Renal cortical epithelial cell (primary cell): Measurements from ENCODE around the gene CMTM4. TPM values are rescaled to one million over a fixed set of nuclear protein-coding genes. Genes with fewer than 3 reads are reported as not detected.
A peak's percentile ranks its signal among the peaks of the same experiment; 100 is the strongest.
"Not testable (repeated sequence)": the region's sequence is repeated elsewhere in the genome, so short reads cannot be mapped to it uniquely, and the experiment has no call there.

ENCODE experiments used
- DNase-seq: peaks from one replicate; pipeline ENCODE4 v3.0.0-alpha.2; 2011; ENCODE audit warnings: low read depth
- total RNA-seq: library from RNA; depleted of rRNA; stranded (reverse); fragments of >200 nt; gene quantifications from 2 replicates; pipeline ENCODE4 v1.2.3, GENCODE V29; 2014

Gene CMTM4
- total RNA-seq, 1 donor from 2014 or later = 112 TPM

DNA sequence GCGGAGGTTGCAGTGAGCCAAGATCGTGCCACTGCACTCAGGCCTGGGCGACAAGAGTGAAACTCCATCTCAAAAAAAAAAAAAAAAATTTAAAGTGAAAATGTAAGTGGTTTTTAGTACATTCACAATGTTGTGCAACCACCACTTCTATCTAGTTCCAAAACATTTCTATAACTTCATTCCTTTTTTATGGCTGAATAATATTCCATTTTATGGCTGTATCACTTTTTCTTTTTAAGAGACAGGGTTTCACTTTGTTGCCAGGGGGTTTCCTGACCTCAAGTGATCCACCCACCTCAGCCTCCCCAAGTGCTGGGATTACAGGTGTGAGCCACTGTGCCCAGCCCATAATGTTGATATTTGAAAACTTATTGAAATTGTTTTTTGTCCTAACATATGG, 103.7 kb downstream of the CMTM4 start:
- DNase-seq = no peak

DNA sequence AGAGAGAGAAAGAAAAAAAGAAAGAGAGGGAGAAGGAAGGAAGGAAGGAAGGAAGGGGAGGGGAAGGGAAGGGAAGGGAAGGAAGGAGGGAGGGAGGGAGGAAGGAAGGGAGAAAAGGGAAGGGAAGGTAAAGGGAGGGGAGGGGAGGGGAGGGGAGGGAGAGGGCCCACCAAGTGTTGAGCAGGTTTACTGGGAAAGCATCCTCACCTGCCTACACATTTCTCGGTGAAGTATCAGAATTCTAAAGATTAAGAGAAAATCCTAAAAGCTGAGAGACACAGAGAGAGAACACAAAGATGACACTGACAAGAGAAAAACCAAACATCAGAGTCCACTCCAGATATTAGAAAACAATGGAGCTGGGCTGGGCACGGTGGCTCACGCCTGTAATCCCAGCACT, 104.3 kb downstream of the CMTM4 start:
- no peak for DNase-seq

DNA sequence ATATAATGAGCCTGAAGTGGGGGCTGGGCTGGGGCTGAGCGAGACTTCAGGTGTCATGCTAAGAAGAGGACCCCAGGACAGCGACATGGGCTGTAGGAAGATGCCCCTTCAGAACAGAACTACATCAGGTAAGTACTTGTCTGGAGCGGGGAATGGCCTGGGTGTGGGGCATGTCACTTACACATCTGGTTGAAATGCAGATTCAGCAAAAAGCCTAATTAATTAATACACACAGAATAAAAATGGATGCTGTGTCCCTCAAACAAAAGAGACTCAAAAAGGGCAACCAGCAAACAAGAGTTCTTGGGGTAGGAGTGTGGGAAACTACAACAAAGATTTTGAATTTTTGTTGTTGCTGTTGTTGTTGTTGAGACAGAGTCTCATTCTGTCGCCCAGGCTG, 105.5 kb downstream of the CMTM4 start:
- no peak for DNase-seq

DNA sequence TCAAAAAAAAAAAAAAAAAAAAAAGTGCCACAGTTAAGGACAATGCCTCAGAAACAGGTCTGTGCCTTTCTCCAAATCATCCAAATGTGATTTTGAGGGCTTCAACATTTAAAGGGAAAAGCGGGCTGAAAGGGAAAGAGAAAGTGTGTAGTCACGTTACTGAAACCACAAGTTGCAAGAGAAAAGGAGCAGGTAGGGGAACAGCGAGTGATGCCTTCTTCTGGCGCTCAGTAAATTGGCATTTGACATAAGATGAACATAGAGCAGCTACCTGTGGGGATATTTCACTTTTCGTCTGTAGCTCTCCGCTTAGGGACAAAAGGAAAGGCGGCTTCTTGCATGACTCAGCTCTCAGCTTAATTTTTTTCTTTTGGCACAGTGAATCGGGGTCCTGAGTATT, 106.2 kb downstream of the CMTM4 start:
- no peak for DNase-seq

DNA sequence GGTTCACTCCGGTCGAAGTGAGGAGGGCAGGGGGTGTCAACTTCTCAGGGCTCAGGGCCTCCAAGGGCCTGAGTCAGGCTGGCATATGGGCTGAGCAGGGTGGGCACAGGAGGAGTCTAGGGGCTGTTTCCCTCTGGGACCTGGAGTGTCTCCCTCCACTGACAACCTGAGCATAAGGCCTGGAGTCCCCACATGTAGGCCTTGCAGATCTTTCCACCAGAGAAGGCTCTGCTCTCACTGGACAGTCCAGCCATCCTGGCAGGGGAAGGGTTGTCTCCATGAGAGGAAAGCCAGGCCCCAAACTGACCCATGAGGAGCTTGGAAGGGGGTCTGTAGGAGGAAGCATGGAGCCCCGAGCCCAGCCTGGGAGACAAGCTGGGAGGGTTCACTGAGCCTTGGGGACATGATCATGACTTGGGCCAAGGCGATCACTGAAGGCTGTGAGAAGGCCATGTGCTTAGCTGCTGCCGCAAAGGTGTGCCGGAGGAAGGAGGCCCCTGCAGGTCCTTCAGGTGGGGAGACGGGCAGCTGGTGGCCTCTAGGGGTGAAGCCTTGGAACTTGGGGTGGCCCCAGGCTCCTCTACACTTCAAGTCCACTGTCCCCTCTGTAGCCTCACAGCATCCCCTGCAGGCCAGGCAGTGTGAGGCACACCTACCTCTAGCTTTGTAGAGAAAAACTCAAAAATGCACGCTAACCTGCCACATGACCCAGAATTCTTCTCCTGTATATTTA, 107.4 kb downstream of the CMTM4 start:
- DNase-seq = peak; percentile 25

DNA sequence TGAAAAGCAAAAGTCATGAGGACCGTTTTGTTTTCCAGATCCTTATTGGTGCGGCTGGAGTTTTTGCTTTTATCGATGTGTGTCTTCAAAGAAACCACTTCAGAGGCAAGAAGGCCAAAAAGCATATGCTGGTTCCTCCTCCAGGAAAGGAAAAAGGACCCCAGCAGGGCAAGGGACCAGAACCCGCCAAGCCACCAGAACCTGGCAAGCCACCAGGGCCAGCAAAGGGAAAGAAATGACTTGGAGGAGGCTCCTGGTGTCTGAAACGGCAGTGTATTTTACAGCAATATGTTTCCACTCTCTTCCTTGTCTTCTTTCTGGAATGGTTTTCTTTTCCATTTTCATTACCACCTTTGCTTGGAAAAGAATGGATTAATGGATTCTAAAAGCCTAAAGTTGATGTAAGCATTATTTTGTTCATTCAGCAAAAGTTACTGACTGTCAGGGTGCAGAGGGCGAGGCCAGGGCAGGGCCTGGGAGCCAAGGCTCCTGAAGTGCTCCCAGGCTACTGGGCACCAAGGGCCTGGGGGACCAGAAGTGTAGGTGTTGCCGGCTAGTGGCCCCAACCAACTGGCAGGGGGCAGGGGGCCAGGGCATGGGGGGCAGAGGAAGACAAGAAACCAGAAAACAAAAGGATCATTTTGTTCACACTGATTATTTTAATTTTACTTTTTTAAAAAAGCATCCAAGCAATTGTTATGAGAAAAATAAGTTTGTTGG, 108.5 kb downstream of the CMTM4 start:
- no peak for DNase-seq

DNA sequence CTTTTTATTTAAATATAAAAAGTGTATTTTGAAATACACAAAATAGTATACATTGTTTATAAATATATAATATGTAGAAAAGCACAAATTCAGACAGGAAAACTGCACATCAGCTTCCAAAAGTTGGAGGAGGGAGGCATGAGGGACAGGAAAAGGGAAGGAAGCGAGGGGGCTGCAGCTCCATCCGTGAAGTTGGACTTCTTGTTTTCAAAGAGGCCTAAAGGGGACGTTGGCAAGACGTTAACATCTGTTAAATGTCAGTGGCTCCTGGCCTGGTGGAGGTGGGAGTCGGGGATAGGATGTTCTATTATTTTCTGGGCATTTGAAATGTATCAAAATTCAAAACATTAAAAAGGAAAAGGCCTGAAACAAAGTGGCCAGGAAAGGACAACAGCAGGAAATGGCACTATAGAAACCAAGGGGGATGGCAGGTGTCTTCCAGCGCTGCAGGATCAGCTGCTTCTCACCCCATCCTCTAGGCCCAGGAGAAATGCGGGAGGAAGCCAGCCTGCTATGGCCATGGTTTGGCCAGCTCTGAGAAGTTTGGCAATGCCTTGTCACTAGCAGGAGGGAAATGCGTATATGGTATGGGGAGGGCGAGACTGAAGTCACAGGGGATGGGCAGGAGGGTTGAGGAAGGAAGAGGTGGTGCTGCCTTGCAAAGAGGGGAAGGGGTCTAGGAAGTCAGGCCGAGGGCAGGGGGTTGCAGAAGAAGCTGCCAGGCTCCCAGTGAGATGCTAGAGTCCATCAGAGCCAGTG, 110.9 kb downstream of the CMTM4 start:
- DNase-seq = no peak

DNA sequence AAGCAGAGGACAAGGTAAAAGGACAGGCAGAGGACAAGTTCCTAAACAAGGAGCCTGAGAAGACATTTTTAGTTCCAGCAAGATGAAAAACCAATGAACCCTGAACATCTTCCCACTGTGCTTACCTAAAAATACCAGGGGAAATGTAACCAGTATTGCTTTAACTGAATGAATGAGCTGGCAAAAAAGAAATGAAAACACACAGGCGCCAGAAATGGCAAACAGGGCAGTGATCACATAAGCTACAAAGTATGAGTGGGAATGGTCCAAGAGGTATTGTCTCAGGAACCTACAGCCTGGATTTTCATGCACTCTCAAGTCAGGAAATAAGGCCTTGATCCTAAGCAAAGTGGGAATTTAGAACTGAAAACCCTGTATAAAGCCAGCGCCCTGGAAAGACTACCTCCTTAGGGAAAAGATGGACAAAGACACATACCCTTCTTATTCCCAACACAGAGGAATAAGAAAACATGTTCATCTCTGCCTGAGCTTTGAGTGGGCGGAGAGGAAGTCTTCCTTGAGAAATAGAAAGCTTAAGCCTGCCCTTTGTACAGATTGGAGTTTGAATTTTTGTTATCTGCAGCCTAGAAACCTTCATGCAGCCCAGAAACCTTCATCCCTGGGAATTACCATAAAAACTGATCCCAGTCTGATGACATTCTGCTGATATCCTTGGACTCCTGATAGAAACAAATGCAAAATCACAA, 115.1 kb downstream of the CMTM4 start:
- DNase-seq = peak; percentile 71

DNA sequence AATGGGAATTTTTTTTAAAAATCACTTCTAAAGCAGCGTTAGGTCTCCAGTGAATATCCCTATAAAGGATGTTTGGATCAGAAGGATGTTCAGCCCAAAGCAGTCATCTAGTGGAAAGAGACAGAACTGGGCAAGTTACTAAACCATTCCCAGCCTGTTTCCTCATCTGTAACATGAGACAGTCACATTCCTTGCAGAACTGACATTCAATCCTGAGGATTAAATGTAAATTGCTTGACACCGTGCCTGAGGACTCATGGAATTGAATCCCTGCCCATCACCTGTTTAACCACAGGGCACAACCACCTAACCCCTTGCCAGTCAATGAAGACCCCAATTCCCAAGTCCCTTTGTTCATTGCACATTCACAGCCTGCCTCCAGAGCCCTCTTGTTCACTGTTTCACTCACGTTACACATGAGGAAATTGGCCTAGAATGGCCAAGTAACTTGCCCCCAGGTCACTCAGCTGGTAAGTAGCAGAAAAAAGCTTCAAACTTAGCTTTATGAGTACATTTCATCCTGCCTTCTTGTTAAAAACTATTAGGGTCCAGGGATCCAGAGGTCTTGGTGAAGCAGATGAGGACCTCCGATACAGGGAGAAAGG, 115.8 kb downstream of the CMTM4 start:
- DNase-seq = peak; percentile 83

DNA sequence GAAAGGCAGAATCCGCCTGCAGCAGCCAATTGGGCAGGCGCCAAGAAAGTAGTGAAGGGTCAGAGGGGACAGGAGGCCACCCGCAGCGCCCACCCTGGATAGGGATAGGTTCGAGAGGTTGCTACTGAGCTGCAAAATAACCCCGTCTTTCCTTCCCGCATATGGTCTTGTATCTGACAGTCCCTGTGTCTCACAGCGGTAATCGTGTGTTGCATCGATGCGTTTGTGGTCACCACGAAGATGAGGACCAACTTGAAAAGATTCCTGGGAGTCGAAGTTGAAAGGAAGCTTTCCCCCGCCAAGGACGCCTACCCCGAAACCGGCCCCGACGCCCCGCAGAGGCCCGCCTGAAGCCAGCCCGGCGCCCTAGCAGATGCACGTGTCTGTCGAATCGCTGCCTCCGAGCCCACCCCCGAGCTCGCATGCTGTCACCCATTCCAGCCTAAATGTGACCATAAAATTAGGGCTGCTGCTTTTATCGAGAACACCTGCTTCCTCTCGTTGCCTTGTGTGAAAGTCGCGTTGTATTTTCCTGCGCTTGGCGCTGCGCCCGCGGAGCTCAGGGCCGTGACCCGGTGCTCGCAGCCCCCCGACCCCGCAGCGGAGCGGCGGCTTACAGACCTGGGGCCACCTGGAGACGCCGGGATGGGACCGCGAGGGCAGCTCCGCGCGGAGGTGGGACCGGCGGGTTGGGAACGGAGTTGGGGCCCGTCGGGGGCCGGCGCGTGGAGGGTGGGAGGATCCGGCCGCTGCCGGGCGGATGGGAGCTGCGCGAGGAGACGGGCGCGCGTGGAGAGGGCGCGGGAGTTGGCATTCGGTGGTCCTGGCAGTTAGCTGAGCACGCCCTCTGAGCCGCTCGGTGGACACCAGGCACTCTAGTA, 117.7 kb downstream of the CMTM4 start, which contains the start of gene CMTM2:
Gene CMTM2 (plus strand): TSS at position 813 of the 881 bp plus-strand sequence. CDS start 145 bp downstream, outside the sequence.
- no peak for DNase-seq

DNA sequence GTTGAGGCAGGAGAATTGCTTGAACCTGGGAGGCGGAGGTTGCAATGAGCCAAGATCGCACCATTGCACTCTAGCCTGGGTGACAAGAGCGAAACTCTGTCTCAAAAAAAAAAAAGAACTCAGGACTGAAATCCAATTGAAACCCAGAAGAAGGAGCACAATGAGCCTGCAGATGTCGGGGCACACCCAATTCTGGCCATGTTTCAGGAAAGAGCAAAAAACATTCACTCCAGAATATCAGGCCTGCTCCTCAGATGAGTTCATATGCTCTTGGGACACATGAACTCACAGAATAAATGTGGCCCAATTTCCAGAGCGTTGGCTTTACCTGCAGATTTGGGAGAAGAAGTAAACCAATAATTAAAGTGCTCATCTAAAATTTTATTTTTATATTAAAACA, 120.2 kb downstream of the CMTM4 start:
- DNase-seq = no peak

DNA sequence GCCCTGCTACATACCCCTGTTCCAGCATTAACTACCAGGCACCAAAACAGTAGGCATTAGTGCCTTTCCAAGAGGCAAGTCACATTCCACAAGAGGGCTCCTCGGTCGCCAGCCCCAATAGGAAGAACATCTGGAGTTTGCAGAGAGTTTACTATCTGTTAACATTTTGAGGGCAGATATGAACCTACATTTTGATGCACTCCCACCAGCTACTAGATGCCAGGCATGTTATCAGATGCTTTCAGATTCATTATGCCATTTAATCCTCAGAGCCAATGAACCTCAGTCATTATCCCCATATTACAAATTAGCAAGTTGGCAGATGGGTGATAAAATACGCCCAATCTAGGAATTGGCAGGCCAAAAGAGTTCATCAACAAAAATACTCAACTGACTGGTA, 121.5 kb downstream of the CMTM4 start:
- DNase-seq = no peak

DNA sequence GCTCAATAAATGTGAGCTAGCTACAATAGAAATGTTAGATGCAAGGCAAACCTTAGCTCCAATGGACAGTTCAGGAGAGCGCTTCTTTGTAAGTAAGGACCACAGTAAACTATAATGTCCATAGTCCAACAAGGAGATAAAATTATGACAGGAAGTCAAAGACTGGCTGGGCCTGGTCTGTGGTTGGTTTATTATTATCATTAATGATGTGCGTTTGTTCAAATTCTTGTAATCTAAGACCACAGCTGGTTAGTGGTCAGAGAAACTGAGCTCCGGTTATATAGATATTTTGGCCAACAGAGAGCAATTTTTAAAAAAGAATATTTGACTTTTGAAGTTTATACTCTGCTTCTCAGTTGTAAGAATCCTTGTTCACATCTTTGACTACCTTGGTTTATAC, 122.0 kb downstream of the CMTM4 start:
- no peak for DNase-seq

DNA sequence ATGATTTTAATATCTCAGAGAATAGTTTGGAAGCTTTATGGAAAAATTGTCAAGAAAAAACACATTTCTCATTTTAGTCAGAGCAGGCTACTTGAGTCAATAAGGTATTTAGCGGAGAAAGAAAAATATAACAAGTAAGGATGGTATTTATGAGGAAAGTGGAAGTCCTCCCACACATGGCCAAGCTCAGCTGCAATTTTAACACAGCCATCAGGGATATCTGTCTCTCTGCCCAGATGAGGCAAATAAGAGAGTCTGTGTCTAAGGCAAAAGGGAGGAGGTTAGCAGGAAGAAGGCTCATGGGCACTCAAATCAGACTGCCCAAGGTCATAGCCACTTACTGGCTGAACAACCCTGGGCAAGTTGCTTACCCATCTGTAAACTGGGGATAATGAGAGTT, 122.5 kb downstream of the CMTM4 start:
- no peak for DNase-seq

DNA sequence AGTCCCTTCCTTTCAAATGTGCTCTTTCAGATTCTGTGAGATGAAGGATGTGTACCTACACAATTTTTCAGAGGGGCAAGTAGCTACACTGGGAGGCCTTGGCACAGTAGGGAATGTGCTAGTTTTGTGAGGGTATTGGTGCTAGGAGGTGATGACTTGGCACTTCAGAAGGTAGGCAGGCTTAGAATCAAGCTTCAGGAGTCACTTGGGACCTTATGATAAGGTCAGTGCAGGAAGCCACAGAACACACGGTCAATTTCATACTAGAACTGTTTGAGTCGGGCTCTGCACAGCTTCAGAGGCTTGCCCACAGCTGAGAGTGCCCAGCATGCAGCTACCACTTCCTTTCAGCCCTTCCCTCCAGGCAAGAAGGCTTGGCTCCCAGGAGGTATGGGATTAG, 124.2 kb downstream of the CMTM4 start:
- no peak for DNase-seq

DNA sequence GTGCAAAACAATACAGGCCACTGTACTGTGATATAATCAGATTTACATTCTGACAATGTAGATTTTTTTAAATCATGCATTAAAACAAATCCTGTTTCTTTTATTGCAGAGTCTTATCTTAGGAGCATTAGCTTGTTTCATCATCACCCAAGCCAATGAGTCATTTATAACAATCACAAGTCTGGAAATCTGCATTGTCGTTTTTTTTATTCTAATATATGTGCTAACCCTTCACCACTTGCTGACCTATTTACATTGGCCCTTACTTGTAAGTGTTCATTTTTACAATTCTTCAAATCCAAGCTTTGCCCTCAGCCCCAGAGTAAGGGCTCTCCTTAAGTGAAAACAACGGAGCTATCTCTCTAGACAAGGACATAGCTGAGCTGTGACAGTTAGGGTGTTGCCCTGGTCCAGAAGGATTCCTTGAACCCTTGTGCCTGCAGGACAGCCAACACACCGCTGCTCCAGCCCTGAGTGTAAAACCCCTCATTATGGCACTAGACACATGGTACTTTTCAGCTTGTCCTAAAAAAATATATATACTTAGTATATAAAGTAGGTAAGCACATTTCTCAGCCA, 126.6 kb downstream of the CMTM4 start:
- DNase-seq = peak; percentile 74

DNA sequence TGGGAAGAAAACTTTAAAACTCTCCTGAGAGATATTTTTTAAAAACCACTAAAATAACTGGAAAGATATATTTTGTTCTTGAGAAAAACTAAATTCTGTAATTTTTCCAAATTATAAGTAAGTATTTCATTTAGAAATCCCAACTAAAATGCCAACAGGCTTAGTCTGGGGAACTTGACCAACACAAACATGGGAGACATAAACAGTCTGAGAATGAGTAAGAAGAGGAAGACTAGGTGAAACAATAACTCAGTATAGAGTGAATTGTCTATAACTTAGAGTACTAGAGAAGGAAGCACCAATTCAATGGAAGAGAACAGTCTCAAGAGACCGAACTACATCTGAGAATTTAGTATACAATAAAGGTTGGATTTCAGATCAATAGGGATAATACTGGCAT, 127.4 kb downstream of the CMTM4 start:
- peak; percentile 60 for DNase-seq

DNA sequence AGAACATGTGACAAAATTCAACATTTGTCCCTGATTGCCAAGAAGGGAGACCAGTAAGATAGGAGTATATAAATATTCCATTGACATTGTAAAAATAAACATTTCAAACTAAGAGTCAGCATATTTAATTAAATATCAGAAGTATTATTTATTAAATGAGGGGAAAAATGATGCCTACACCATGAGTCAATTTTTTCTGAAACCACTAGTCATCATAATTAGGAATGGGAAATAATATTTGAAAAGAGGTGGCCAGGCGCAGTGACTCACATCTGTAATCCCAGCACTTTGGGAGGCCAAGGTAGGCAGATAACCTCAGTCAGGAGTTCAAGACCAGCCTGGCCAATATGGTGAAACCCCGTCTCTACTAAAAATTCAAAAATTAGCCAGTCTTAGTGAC, 128.2 kb downstream of the CMTM4 start:
- no peak for DNase-seq

DNA sequence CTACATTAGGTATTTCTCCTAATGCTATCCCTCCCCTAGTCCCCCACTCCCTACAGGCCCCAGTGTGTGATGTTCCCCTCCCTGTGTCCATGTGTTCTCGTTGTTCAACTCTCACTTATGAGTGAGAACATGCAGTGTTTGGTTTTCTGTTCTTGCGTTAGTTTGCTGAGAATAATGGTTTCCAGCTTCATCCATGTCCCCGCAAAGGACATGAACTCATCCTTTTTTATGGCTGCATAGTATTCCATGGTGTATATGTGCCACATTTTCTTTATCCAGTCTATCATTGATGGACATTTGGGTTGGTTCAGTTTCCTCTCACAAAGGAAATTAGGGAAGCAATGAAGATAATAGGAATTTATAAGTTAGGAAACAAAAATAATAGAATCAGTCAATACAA, 129.3 kb downstream of the CMTM4 start:
- not testable (repeated sequence) for DNase-seq
